Liver (tissue), 3 donors: ENCODE measurements around the gene GRID1.

Source experiments
- FOXA1 ChIP-seq: IDR thresholded peaks from 2 replicates; pipeline ENCODE4 v1.6.1; 2016; ENCODE audit warnings: antibody characterized with exemption
- GABPA ChIP-seq, 2 donors: IDR thresholded peaks in 1 of 2; conservative IDR thresholded peaks in 1 of 2; 2 replicates each; pipeline ENCODE4 v1.6.1; 2016; ENCODE audit warnings: antibody characterized with exemption in 2 of 2, mild to moderate bottlenecking in 1 of 2, moderate library complexity in 1 of 2
- JUND ChIP-seq, 2 donors: IDR thresholded peaks; 2 replicates each; pipeline ENCODE4 v1.6.1; 2016; ENCODE audit warnings: antibody characterized with exemption in 2 of 2
- MAX ChIP-seq: IDR thresholded peaks from 2 replicates; pipeline ENCODE4 v1.6.1; 2016; ENCODE audit warnings: antibody characterized with exemption
- RAD21 ChIP-seq, 2 donors: IDR thresholded peaks; 2 replicates each; pipeline ENCODE4 v1.6.1; 2016; ENCODE audit warnings: antibody characterized with exemption in 2 of 2, mild to moderate bottlenecking in 2 of 2
- SP1 ChIP-seq: IDR thresholded peaks from 2 replicates; pipeline ENCODE4 v1.6.1; 2018; ENCODE audit warnings: antibody characterized with exemption, mild to moderate bottlenecking
- YY1 ChIP-seq: IDR thresholded peaks from 2 replicates; pipeline ENCODE4 v1.6.1; 2016; ENCODE audit warnings: antibody characterized with exemption, mild to moderate bottlenecking
- TF ChIP-seq, protein P1 (sequence below): fragments of 150-350 bp; IDR thresholded peaks from 2 replicates; pipeline ENCODE4 v1.5.1; 2017; ENCODE audit warnings: improper control_type of control experiment, low read depth, low read length; ENCODE audit not compliant: missing input control
- TF ChIP-seq, protein P2 (sequence below): IDR thresholded peaks from 2 replicates; pipeline ENCODE4 v1.6.1; 2016; ENCODE audit warnings: antibody characterized with exemption
- donor health status: healthy.
- donor health status: healthy.

DNA sequence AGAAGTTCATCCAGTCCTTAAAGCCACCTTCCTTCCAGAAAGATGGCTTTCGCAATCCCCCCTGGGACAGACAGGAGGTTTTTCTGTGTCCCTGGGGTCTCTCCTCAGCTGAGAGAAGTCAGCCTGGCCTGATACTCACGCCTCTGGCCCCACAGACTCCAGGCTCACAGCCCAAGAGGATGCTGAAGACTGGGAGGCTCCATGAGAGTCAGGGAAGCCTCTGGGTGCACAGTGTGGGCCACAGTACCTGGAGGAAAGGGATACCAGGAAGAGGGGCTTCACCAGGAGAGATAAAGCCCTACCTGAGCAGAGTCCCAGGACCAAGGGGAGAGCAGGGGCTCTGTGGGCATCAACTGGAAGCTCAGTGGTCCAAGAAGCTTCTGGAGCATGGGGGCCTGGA lies 324.4 kb downstream of the GRID1 start:
- TF ChIP-seq, protein P1, sequence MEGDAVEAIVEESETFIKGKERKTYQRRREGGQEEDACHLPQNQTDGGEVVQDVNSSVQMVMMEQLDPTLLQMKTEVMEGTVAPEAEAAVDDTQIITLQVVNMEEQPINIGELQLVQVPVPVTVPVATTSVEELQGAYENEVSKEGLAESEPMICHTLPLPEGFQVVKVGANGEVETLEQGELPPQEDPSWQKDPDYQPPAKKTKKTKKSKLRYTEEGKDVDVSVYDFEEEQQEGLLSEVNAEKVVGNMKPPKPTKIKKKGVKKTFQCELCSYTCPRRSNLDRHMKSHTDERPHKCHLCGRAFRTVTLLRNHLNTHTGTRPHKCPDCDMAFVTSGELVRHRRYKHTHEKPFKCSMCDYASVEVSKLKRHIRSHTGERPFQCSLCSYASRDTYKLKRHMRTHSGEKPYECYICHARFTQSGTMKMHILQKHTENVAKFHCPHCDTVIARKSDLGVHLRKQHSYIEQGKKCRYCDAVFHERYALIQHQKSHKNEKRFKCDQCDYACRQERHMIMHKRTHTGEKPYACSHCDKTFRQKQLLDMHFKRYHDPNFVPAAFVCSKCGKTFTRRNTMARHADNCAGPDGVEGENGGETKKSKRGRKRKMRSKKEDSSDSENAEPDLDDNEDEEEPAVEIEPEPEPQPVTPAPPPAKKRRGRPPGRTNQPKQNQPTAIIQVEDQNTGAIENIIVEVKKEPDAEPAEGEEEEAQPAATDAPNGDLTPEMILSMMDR, result no peak
- no peak for TF ChIP-seq YY1
- TF ChIP-seq, protein P2, sequence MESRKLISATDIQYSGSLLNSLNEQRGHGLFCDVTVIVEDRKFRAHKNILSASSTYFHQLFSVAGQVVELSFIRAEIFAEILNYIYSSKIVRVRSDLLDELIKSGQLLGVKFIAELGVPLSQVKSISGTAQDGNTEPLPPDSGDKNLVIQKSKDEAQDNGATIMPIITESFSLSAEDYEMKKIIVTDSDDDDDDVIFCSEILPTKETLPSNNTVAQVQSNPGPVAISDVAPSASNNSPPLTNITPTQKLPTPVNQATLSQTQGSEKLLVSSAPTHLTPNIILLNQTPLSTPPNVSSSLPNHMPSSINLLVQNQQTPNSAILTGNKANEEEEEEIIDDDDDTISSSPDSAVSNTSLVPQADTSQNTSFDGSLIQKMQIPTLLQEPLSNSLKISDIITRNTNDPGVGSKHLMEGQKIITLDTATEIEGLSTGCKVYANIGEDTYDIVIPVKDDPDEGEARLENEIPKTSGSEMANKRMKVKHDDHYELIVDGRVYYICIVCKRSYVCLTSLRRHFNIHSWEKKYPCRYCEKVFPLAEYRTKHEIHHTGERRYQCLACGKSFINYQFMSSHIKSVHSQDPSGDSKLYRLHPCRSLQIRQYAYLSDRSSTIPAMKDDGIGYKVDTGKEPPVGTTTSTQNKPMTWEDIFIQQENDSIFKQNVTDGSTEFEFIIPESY, result no peak
- no peak for TF ChIP-seq MAX
- no peak for TF ChIP-seq FOXA1
- TF ChIP-seq GABPA (IDR thresholded peaks at IDR 0.05 in 1 of 2, conservative IDR thresholded peaks at IDR 0.05 in 1 of 2), result no peak
- no peak for TF ChIP-seq JUND (IDR thresholded peaks at IDR 0.05)
- no peak for TF ChIP-seq SP1
- TF ChIP-seq RAD21 (IDR thresholded peaks at IDR 0.05), result no peak
